ENCODE data around the gene INA.

- no peak for TF ChIP-seq POLR2AphosphoS5 (IDR thresholded peaks at IDR 0.05; ENCODE audit: low read depth, low read length)
- TF ChIP-seq POLR2A (IDR thresholded peaks at IDR 0.05; ENCODE audit: low read depth, low read length), result no peak
Observed at GRCh38 chr10:103307594-103307993, 30.7 kb downstream of the INA start.
